ENCODE data around the gene PLAC8.

DNA sequence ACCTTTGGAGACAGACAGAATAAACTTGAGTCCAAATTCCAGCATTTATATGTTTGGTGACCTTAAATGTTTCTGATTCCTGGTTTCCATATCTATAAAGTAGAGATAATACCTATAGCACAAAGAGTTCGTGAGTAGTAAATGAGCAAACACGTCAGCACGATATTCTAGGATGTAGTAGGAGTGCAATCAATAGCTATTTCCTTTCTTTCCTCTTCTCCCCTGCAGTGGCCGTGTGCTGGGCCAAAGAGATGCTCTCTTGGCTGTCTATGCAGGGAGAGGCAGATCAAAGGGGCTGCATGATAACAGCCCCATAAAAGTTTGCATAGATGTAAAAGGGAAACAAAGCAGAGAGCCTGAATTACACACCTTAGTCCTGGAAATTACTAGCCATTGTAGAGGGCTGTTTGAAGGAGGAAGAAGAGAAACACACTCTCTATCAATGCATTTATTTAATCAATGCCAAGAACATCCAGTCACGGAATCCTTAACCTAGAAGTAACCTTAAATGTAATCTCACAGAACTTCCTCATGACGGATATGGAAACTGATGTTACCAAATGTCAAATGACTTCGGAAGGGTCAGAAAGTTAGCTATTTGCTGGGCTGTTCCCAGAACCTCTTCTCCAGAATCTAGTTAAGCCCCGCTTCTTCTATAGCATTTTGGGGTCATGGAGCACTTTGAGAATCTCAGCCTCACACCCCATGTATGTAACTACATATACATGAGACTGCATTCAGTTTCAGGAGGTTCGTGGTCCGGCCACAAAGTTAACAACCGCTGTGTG, 35.5 kb upstream of the PLAC8 start:
- TF ChIP-seq NANOG (IDR thresholded peaks at IDR 0.05; ENCODE audit: insufficient read depth, low read depth, low read length, poor library complexity, severe bottlenecking) (no peak), CHD2 (IDR thresholded peaks at IDR 0.05; ENCODE audit: low read length) (no peak), EZH2 (IDR thresholded peaks at IDR 0.05; ENCODE audit: low read depth, low read length, severe bottlenecking) (no peak), EP300 (IDR thresholded peaks at IDR 0.05; ENCODE audit: borderline replicate concordance in 1 of 2, low read depth in 2 of 2, low read length in 2 of 2) (no peak), GABPA (IDR thresholded peaks at IDR 0.05; ENCODE audit: borderline replicate concordance, insufficient read depth, low read length) (no peak), RAD21 (IDR thresholded peaks at IDR 0.05 in 1 of 2, conservative IDR thresholded peaks at IDR 0.05 in 1 of 2; ENCODE audit: low read depth in 2 of 2, low read length in 2 of 2) (no peak), JUND (IDR thresholded peaks at IDR 0.05; ENCODE audit: low read length) (no peak), CBX8 (IDR thresholded peaks at IDR 0.05; ENCODE audit: borderline replicate concordance, low read depth, low read length) (no peak), TBP (IDR thresholded peaks at IDR 0.05; ENCODE audit: low read depth, low read length) (no peak), ASH2L (IDR thresholded peaks at IDR 0.05; ENCODE audit: low read length) (no peak)
- TF ChIP-seq, protein P1, sequence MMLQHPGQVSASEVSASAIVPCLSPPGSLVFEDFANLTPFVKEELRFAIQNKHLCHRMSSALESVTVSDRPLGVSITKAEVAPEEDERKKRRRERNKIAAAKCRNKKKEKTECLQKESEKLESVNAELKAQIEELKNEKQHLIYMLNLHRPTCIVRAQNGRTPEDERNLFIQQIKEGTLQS (IDR thresholded peaks at IDR 0.05; ENCODE audit: insufficient read depth, low read depth, low read length) = no peak
- TF ChIP-seq, protein P2, sequence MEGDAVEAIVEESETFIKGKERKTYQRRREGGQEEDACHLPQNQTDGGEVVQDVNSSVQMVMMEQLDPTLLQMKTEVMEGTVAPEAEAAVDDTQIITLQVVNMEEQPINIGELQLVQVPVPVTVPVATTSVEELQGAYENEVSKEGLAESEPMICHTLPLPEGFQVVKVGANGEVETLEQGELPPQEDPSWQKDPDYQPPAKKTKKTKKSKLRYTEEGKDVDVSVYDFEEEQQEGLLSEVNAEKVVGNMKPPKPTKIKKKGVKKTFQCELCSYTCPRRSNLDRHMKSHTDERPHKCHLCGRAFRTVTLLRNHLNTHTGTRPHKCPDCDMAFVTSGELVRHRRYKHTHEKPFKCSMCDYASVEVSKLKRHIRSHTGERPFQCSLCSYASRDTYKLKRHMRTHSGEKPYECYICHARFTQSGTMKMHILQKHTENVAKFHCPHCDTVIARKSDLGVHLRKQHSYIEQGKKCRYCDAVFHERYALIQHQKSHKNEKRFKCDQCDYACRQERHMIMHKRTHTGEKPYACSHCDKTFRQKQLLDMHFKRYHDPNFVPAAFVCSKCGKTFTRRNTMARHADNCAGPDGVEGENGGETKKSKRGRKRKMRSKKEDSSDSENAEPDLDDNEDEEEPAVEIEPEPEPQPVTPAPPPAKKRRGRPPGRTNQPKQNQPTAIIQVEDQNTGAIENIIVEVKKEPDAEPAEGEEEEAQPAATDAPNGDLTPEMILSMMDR (IDR thresholded peaks at IDR 0.05; ENCODE audit: control extremely low read depth in 1 of 3, insufficient read depth in 1 of 3, low read depth in 1 of 3, low read length in 3 of 3) = no peak
- TF ChIP-seq, protein P3, sequence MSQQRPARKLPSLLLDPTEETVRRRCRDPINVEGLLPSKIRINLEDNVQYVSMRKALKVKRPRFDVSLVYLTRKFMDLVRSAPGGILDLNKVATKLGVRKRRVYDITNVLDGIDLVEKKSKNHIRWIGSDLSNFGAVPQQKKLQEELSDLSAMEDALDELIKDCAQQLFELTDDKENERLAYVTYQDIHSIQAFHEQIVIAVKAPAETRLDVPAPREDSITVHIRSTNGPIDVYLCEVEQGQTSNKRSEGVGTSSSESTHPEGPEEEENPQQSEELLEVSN (IDR thresholded peaks at IDR 0.05) = no peak
- TF ChIP-seq, protein P4, sequence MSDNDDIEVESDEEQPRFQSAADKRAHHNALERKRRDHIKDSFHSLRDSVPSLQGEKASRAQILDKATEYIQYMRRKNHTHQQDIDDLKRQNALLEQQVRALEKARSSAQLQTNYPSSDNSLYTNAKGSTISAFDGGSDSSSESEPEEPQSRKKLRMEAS (IDR thresholded peaks at IDR 0.05) = no peak
